MCF 10A (cell line): Measurements from ENCODE around the gene KCTD16. TPM values are rescaled to one million over a fixed set of nuclear protein-coding genes. Genes with fewer than 3 reads are reported as not detected.

ENCODE experiments used
- BruUV-seq: library from RNA; stranded (reverse); fragments of 400-500 nt; replicated peaks from 2 replicates; lab custom pipeline; 2021; lab: Mats Ljungman, UMichigan
- CTCF ChIA-PET: fragments of 300-600 bp; sonication (Branson Sonifier 250); formaldehyde crosslinking; extraction: SDS; loops from one replicate; lab custom pipeline; 2021; ENCODE audit warnings: antibody characterized with exemption, inconsistent platforms; lab: Yijun Ruan, JAX
- POLR2A ChIA-PET: fragments of 300-600, 350-650 bp; sonication (Branson Sonifier 250); formaldehyde crosslinking; extraction: SDS; loops from one replicate; lab custom pipeline; 2020; ENCODE audit warnings: antibody characterized with exemption, inconsistent platforms; lab: Yijun Ruan, JAX
- DNase-seq: peaks from one replicate; pipeline ENCODE4 v3.0.0-alpha.2; 2018; ENCODE audit not compliant: unreplicated experiment
- H3K27ac Mint-ChIP-seq: one replicate; pipeline ENCODE4 v1.8.0; 2022; ENCODE audit warnings: mild to moderate bottlenecking, low read depth, mixed read lengths; ENCODE audit not compliant: unreplicated experiment
- H3K27me3 Mint-ChIP-seq: one replicate; pipeline ENCODE4 v1.8.0; 2022; ENCODE audit warnings: mixed read lengths; ENCODE audit not compliant: insufficient read depth, unreplicated experiment
- H3K36me3 Mint-ChIP-seq: one replicate; pipeline ENCODE4 v1.8.0; 2022; ENCODE audit warnings: mild to moderate bottlenecking, moderate library complexity, mixed read lengths; ENCODE audit not compliant: insufficient read depth, unreplicated experiment
- H3K4me1 Mint-ChIP-seq: one replicate; pipeline ENCODE4 v1.8.0; 2022; ENCODE audit warnings: mixed read lengths; ENCODE audit not compliant: insufficient read depth, unreplicated experiment
- H3K4me3 Mint-ChIP-seq: one replicate; pipeline ENCODE4 v1.8.0; 2022; ENCODE audit warnings: mild to moderate bottlenecking, moderate library complexity, mixed read lengths; ENCODE audit not compliant: unreplicated experiment
- H3K9me3 Mint-ChIP-seq: one replicate; pipeline ENCODE4 v1.8.0; 2022; ENCODE audit warnings: mixed read lengths; ENCODE audit not compliant: unreplicated experiment
- CTCF ChIP-seq: fragments of 200-600 bp; IDR thresholded peaks from one replicate; pipeline ENCODE4 v1.8.0; 2022; ENCODE audit warnings: antibody characterized with exemption, mild to moderate bottlenecking; ENCODE audit not compliant: unreplicated experiment
- intact Hi-C: fragments of 100-400 bp; cut with micrococcal nuclease; formaldehyde crosslinking; loops from 2 replicates; pipeline ENCODE4 v1.14.1; 2022
- total RNA-seq: library from RNA; stranded (reverse); gene quantifications from 2 replicates; pipeline ENCODE4 v1.2.3, GENCODE V29; 2022

KCTD16 gene
- total RNA-seq, 1 experiment from 2014 or later: 0.16 TPM

DNA sequence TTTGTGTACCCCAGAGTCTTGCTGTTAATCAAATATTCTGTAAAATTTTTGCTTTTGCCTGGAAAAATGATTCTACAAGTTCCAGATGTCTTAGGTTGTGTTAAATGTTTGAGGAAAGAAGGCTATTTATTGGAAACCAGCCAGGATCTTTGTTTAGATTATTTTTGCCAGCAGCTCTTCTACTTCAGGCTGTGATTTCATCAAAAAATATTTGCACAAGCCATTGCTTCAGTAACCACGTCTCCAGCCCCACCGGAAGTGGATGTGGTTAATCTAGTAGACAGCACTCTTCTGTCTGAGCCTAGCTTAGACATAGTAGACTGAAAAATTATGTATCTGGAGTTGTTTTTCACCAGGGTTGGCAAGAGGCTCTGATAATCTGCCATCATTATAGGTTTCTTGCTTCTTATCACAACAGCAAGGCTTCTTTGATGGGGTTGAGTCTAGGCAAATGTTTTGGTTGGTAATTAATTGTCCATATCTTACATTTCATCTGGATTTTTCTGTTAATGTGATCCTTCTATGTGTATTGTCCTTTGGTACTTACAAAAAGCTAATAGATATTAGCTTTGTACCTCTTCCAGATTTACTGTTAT, 17.1 kb downstream of the KCTD16 start:
- Mint-ChIP-seq H3K9me3 (no peaks in the 10 kb centered on the region), H3K36me3 (no peaks in the 10 kb centered on the region), H3K27me3 (no peaks in the 10 kb centered on the region), H3K4me3 (no peak overlapping the region), H3K4me1 (peaks cover 26% of the 10 kb centered on the region), H3K27ac (peak overlapping the region; percentile 74)
- BruUV-seq: no TSS peak
- intact Hi-C loops: loop anchor here (10.0 kb wide), 1 partner anchor 1183 kb away; no protein-coding TSS in a partner anchor
- TF ChIP-seq CTCF: no peak
- ChIA-PET CTCF (interaction anchor here (0.6 to 1.3 kb wide), 4 partner anchors 1299 to 1638 kb away, joined by 3 read pairs; no protein-coding TSS in a partner anchor), POLR2A (interaction anchor here (0.6 to 3.4 kb wide), 5 partner anchors 12 to 1058 kb away, joined by 3 to 28 read pairs (median 4); partner anchors contain the start of genes KCTD16 and YIPF5)
- peak; percentile 91 for DNase-seq

GRCh38 chr5:144189800-144190429, 19.2 kb downstream of the KCTD16 start:
- Mint-ChIP-seq H3K27ac (peak overlapping the region; percentile 7), H3K27me3 (no peaks in the 10 kb centered on the region), H3K36me3 (no peaks in the 10 kb centered on the region), H3K9me3 (no peaks in the 10 kb centered on the region), H3K4me1 (peaks cover 26% of the 10 kb centered on the region), H3K4me3 (peak overlapping the region; percentile 1)
- CTCF ChIA-PET: interaction anchor here (0.7 to 1.8 kb wide), 2 partner anchors 19 to 1309 kb away, joined by 3 to 5 read pairs; partner anchors contain the start of genes KCTD16 and YIPF5
- POLR2A ChIA-PET: interaction anchor here (0.6 to 4.4 kb wide), 4 partner anchors 19 to 1153 kb away, joined by 3 to 26 read pairs (median 3); partner anchors contain the start of genes KCTD16 and YIPF5
- intact Hi-C loops: loop anchor here (10.0 kb wide), 1 partner anchor 1185 kb away; no protein-coding TSS in a partner anchor
- BruUV-seq: no TSS peak
- no peak for TF ChIP-seq CTCF
- DNase-seq: peak; percentile 85

DNA sequence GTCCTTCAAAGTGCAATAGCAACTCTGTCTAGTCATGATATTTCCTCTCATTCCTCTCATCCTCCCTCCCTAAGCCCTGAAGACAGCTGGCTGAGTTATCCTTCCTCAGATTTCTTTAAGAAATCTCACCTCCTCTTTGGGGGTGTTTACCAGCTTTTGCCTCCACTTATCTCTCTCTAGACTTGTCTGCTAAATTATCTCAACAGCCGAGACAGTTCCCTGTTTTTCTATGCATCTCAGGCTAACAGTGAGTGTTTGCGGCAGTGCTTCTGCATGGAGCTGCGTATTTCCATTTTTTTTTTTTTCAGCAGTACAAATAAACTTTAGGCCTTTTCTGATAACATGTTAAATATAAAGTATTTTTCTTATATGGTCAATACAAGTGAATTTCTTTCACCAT, 20.9 kb downstream of the KCTD16 start:
- no peaks in the 10 kb centered on the region for H3K9me3 Mint-ChIP-seq
- peaks cover 31% of the 10 kb centered on the region for H3K4me1 Mint-ChIP-seq
- ChIA-PET CTCF (interaction anchor here (0.6 to 4.9 kb wide), 13 partner anchors 10 to 1764 kb away, joined by 3 to 36 read pairs (median 3); partner anchors contain the start of genes KCTD16 and YIPF5), POLR2A (interaction anchor here (0.7 to 4.4 kb wide), 2 partner anchors 21 to 621 kb away, joined by 3 to 26 read pairs; partner anchors contain the start of genes KCTD16 and YIPF5)
- no peak for TF ChIP-seq CTCF
- intact Hi-C loops: no loop called here
- DNase-seq: no peak
- no TSS peak for BruUV-seq
- H3K36me3 Mint-ChIP-seq: no peaks in the 10 kb centered on the region
- H3K27ac Mint-ChIP-seq: no peak overlapping the region
- H3K27me3 Mint-ChIP-seq: no peaks in the 10 kb centered on the region
- H3K4me3 Mint-ChIP-seq: no peak overlapping the region

DNA sequence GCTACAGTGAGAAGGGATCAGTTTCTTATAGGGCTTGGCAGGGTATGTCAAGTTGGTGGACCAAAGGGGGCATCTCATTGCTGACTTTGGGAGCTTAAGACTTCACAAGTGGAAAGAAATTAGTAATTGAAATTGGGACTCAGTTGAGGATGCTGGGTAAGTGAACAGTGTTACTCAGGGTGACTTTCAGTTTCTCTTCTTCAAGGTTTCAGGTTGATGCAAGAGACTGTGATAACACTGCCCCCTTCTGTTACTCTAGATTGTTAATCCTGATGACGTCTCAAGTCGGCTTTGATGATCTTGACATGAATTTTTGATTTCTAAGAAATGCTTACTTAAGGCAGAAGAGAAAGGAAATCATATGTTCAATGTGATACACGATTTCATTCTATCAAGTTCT, 21.3 kb downstream of the KCTD16 start:
- ChIA-PET CTCF (interaction anchor here (0.7 to 4.9 kb wide), 7 partner anchors 10 to 1763 kb away, joined by 3 to 36 read pairs (median 3); no protein-coding TSS in a partner anchor), POLR2A (interaction anchor here (0.6 to 4.4 kb wide), 2 partner anchors 22 to 227 kb away, joined by 3 to 26 read pairs; partner anchors contain the start of genes KCTD16 and YIPF5)
- intact Hi-C loops: no loop called here
- BruUV-seq: no TSS peak
- no peak overlapping the region for H3K4me3 Mint-ChIP-seq
- H3K27me3 Mint-ChIP-seq: no peaks in the 10 kb centered on the region
- peak; percentile 86 for DNase-seq
- H3K4me1 Mint-ChIP-seq: peaks cover 30% of the 10 kb centered on the region
- no peak overlapping the region for H3K27ac Mint-ChIP-seq
- no peaks in the 10 kb centered on the region for H3K9me3 Mint-ChIP-seq
- peak; percentile 41 for TF ChIP-seq CTCF
- H3K36me3 Mint-ChIP-seq: no peaks in the 10 kb centered on the region
